Panc1 (cell line): Measurements from ENCODE around the gene MAGEA11. TPM values are rescaled to one million over a fixed set of nuclear protein-coding genes. Genes with fewer than 3 reads are reported as not detected.

Experiments used
- ATAC-seq: fragments of 200-7000 bp; cut with Tn5 transposase; 2 replicates; pipeline ENCODE4 v1.9.1; 2020; ENCODE audit warnings: mild to moderate bottlenecking, moderate library complexity
- BruUV-seq: library from RNA; stranded (reverse); fragments of 400-500 nt; replicated peaks from 2 replicates; lab custom pipeline; 2021; lab: Mats Ljungman, UMichigan
- CTCF ChIA-PET: fragments of 300-600 bp; sonication (Branson Sonifier 250); formaldehyde crosslinking; loops from one replicate; lab custom pipeline; 2022; ENCODE audit warnings: antibody characterized with exemption; lab: Charles Lee
- POLR2A ChIA-PET: fragments of 300-600 bp; sonication (Branson Sonifier 250); formaldehyde crosslinking; loops from one replicate; lab custom pipeline; 2022; ENCODE audit warnings: antibody characterized with exemption; lab: Charles Lee
- DNase-seq: peaks from one replicate; pipeline ENCODE4 v3.0.0-alpha.2; 2010; ENCODE audit warnings: low read depth, low spot score
- H3K27ac ChIP-seq: 2 replicates; pipeline ENCODE4 v1.5.1; 2011; ENCODE audit warnings: mild to moderate bottlenecking, low read length, inconsistent platforms
- H3K27me3 ChIP-seq: fragments of 200-500 bp; sonication (Bioruptor generic); 2 replicates; pipeline ENCODE4 v1.6.0; 2014; ENCODE audit warnings: low read length, inconsistent platforms; ENCODE audit not compliant: control insufficient read depth, insufficient read depth
- H3K36me3 ChIP-seq: fragments of 200-500 bp; sonication (Bioruptor generic); 2 replicates; pipeline ENCODE4 v1.5.1; 2014; ENCODE audit warnings: inconsistent platforms, mild to moderate bottlenecking, low read length, moderate library complexity; ENCODE audit not compliant: control insufficient read depth, insufficient read depth
- H3K4me1 ChIP-seq: 2 replicates; pipeline ENCODE4 v1.5.1; 2011; ENCODE audit warnings: inconsistent platforms, mild to moderate bottlenecking, low read length, moderate library complexity; ENCODE audit not compliant: control insufficient read depth, insufficient read depth
- H3K4me3 ChIP-seq, 2 experiments: 2 replicates each; pipeline ENCODE4 v1.5.1; 2011 to 2012; ENCODE audit warnings: low read depth in 2 of 2, low read length in 2 of 2, mild to moderate bottlenecking in 2 of 2, inconsistent platforms in 1 of 2, moderate library complexity in 1 of 2
- H3K9me3 ChIP-seq: fragments of 200-500 bp; sonication (Bioruptor generic); 2 replicates; pipeline ENCODE4 v1.5.1; 2014; ENCODE audit warnings: low read depth, mild to moderate bottlenecking, inconsistent platforms, low read length, moderate library complexity; ENCODE audit not compliant: control insufficient read depth, insufficient read depth
- POLR2AphosphoS5 ChIP-seq: IDR thresholded peaks from 2 replicates; pipeline ENCODE4 v1.6.1; 2012; ENCODE audit warnings: mild to moderate bottlenecking, low read depth, low read length, moderate library complexity
- REST ChIP-seq, 2 experiments: IDR thresholded peaks; 2 replicates each; pipeline ENCODE4 v1.6.1; 2011 to 2012; ENCODE audit warnings: low read depth in 2 of 2, control low read depth in 1 of 2, low read length in 1 of 2, mild to moderate bottlenecking in 1 of 2, moderate library complexity in 1 of 2; ENCODE audit not compliant: insufficient read depth in 1 of 2
- SIN3A ChIP-seq: IDR thresholded peaks from 2 replicates; pipeline ENCODE4 v1.6.1; 2012; ENCODE audit warnings: low read depth, mild to moderate bottlenecking, low read length, moderate library complexity, borderline replicate concordance; ENCODE audit not compliant: insufficient read depth
- TCF7L2 ChIP-seq: IDR thresholded peaks from 2 replicates; pipeline ENCODE4 v1.6.1; 2011; ENCODE audit warnings: mild to moderate bottlenecking, low read depth, low read length, inconsistent platforms
- in situ Hi-C: cut with HindIII; loops from 2 replicates; pipeline ENCODE4 v1.10.0; 2016; ENCODE audit warnings: low sequenced_read_pairs, low pct_unique_long_range_greater_than_20kb
- intact Hi-C: fragments of 100-400 bp; cut with micrococcal nuclease; formaldehyde crosslinking; loops from one replicate; pipeline ENCODE4 v1.10.0; 2022; ENCODE audit not compliant: unreplicated experiment
- total RNA-seq: library from RNA; stranded (reverse); gene quantifications from one replicate; pipeline ENCODE4 v1.2.1, GENCODE V29; 2021; ENCODE audit not compliant: unreplicated experiment
- TF ChIP-seq, protein P1 (sequence below): fragments of 450-650 bp; IDR thresholded peaks from 2 replicates; pipeline ENCODE4 v1.5.1; 2017; ENCODE audit warnings: mild to moderate bottlenecking

Gene MAGEA11
- total RNA-seq, 1 experiment from 2014 or later = not detected

DNA sequence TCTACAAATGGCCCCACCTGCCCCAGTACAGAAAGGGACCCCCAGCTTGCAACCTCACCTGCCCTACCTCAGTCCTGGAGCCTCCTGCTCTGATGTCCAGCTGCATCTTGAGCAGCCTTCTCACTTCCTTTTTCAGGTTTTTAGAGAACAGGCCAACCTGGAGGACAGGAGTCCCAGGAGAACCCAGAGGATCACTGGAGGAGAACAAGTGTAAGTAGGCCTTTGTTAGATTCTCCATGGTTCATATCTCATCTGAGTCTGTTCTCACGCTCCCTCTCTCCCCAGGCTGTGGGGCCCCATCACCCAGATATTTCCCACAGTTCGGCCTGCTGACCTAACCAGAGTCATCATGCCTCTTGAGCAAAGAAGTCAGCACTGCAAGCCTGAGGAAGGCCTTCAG is 3.6 kb downstream of the MAGEA11 start:
- POLR2A ChIA-PET = no interaction called here
- DNase-seq = no peak
- H3K4me3 ChIP-seq = no peak overlapping the region
- no peaks in the 10 kb centered on the region for H3K4me1 ChIP-seq
- TF ChIP-seq TCF7L2 (no peak), POLR2AphosphoS5 (no peak), REST (IDR thresholded peaks at IDR 0.05; ENCODE audit: insufficient read depth in 1 of 2, low read depth in 2 of 2, low read length in 1 of 2) (no peak), SIN3A (no peak)
- TF ChIP-seq, protein P1, sequence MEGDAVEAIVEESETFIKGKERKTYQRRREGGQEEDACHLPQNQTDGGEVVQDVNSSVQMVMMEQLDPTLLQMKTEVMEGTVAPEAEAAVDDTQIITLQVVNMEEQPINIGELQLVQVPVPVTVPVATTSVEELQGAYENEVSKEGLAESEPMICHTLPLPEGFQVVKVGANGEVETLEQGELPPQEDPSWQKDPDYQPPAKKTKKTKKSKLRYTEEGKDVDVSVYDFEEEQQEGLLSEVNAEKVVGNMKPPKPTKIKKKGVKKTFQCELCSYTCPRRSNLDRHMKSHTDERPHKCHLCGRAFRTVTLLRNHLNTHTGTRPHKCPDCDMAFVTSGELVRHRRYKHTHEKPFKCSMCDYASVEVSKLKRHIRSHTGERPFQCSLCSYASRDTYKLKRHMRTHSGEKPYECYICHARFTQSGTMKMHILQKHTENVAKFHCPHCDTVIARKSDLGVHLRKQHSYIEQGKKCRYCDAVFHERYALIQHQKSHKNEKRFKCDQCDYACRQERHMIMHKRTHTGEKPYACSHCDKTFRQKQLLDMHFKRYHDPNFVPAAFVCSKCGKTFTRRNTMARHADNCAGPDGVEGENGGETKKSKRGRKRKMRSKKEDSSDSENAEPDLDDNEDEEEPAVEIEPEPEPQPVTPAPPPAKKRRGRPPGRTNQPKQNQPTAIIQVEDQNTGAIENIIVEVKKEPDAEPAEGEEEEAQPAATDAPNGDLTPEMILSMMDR = no peak
- in situ Hi-C loops (no loop called here), intact Hi-C loops (no loop called here)
- CTCF ChIA-PET = interaction anchor here (0.6 kb wide), 1 partner anchor 39 kb away, joined by 3 read pairs; no protein-coding TSS in a partner anchor
- peaks cover 4% of the 10 kb centered on the region for H3K27me3 ChIP-seq
- H3K36me3 ChIP-seq = no peaks in the 10 kb centered on the region
- H3K27ac ChIP-seq = no peak overlapping the region
- no peak for ATAC-seq
- BruUV-seq = no TSS peak
- no peaks in the 10 kb centered on the region for H3K9me3 ChIP-seq

DNA sequence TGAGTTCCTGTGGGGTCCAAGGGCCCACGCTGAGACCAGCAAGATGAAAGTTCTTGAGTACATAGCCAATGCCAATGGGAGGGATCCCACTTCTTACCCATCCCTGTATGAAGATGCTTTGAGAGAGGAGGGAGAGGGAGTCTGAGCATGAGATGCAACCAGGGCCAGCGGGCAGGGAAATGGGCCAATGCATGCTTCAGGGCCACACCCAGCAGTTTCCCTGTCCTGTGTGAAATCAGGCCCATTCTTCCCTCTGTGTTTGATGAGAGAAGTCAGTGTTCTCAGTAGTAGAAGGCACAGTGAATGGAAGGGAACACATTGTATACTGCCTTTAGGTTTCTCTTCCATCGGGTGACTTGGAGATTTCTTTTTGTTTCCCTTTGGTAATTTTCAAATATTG is 4.8 kb downstream of the MAGEA11 start:
- H3K4me3 ChIP-seq = no peak overlapping the region
- intact Hi-C loops (no loop called here), in situ Hi-C loops (no loop called here)
- H3K4me1 ChIP-seq = no peaks in the 10 kb centered on the region
- H3K9me3 ChIP-seq = no peaks in the 10 kb centered on the region
- ATAC-seq (no peak), DNase-seq (no peak)
- no TSS peak for BruUV-seq
- ChIA-PET POLR2A (no interaction called here), CTCF (no interaction called here)
- TF ChIP-seq, protein P1 = no peak
- no peak for TF ChIP-seq POLR2AphosphoS5
- TF ChIP-seq SIN3A = no peak
- no peak for TF ChIP-seq REST (IDR thresholded peaks at IDR 0.05; ENCODE audit: insufficient read depth in 1 of 2, low read depth in 2 of 2, low read length in 1 of 2)
- TF ChIP-seq TCF7L2 = no peak
- H3K27ac ChIP-seq = no peak overlapping the region
- no peaks in the 10 kb centered on the region for H3K36me3 ChIP-seq
- peaks cover 4% of the 10 kb centered on the region for H3K27me3 ChIP-seq
